Mucosa of descending colon (tissue), 3 donors: ENCODE data around the gene KRT17. TPM values are rescaled to one million over a fixed set of nuclear protein-coding genes. Genes with fewer than 3 reads are reported as not detected.
"Not testable (repeated sequence)": the region's sequence is repeated elsewhere in the genome, so short reads cannot be mapped to it uniquely, and the experiment has no call there.

Source experiments
- ATAC-seq: fragments of 200-7000 bp; cut with Tn5 transposase; one replicate; pipeline ENCODE4 v1.9.1; 2020; ENCODE audit warnings: mild to moderate bottlenecking, moderate library complexity
- DNase-seq, 3 donors: peaks; one replicate each; pipeline ENCODE4 v3.0.0-alpha.2; 2020
- H3K36me3 ChIP-seq: fragments of 200-600 bp; one replicate; pipeline ENCODE4 v1.8.0; 2021; ENCODE audit warnings: low read depth, mild to moderate bottlenecking
- H3K4me1 ChIP-seq: fragments of 200-600 bp; one replicate; pipeline ENCODE4 v1.8.0; 2021; ENCODE audit warnings: low read depth, mild to moderate bottlenecking
- H3K4me3 ChIP-seq: fragments of 200-600 bp; one replicate; pipeline ENCODE4 v1.8.0; 2021; ENCODE audit warnings: mild to moderate bottlenecking
- H3K9me3 ChIP-seq: fragments of 200-600 bp; one replicate; pipeline ENCODE4 v1.8.0; 2021; ENCODE audit warnings: mild to moderate bottlenecking
- intact Hi-C, 2 donors: fragments of 100-400 bp; cut with DNase I in 1 of 2; cut with micrococcal nuclease in 1 of 2; formaldehyde crosslinking; loops; one replicate each; pipeline versions ENCODE4 v1.11.0 to v1.11.1; 2022; cut with DNase I, micrococcal nuclease
- total RNA-seq, 3 donors: library from RNA; stranded (reverse); fragmentation: NEBNext Ultra II Directional in 2 of 3; extraction: Animal tissue kit (Norgen Biotek cat#: 25700) in 2 of 3; gene quantifications; one replicate each; pipeline versions ENCODE4 v1.2.1 to v1.2.4, GENCODE V29; 2021 to 2023
- TF ChIP-seq, protein P1 (sequence below): fragments of 200-600 bp; IDR thresholded peaks from one replicate; pipeline ENCODE4 v1.8.0; 2022; ENCODE audit warnings: antibody characterized with exemption, mild to moderate bottlenecking
- donor health status: DM: no; HTN: no; CAD: no; lungs with moderate emphysema.
- donor health status: DM: no; HTN: no; CAD: no.
- donor health status: DM: no; HTN: yes; CAD: no.

The KRT17 gene
- total RNA-seq, 3 donors from 2014 or later: 0.76 TPM; not detected in 2

DNA sequence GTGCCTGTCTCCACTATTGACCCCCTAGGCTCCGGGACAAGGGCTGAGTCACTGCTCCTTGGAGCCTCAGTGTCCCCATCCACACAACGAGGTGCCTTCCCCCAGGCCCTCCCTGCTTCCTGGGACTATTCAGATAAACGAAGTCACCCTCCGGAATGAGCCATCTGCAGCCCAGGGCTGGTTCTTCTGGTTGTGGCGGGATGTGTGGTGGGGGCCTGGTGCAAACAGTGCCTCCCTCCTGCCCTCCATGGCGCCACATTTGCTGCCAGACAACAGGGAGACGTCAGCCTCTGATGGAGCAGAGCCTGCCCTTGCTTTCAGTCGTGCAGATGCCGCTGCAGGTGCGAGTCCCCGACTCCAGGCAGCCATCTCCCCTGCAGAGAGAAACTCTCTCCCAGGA, 6.7 kb downstream of the KRT17 start:
- H3K36me3 ChIP-seq: no peaks in the 10 kb centered on the region
- H3K4me3 ChIP-seq: no peak overlapping the region
- H3K9me3 ChIP-seq: no peaks in the 10 kb centered on the region
- TF ChIP-seq, protein P1, sequence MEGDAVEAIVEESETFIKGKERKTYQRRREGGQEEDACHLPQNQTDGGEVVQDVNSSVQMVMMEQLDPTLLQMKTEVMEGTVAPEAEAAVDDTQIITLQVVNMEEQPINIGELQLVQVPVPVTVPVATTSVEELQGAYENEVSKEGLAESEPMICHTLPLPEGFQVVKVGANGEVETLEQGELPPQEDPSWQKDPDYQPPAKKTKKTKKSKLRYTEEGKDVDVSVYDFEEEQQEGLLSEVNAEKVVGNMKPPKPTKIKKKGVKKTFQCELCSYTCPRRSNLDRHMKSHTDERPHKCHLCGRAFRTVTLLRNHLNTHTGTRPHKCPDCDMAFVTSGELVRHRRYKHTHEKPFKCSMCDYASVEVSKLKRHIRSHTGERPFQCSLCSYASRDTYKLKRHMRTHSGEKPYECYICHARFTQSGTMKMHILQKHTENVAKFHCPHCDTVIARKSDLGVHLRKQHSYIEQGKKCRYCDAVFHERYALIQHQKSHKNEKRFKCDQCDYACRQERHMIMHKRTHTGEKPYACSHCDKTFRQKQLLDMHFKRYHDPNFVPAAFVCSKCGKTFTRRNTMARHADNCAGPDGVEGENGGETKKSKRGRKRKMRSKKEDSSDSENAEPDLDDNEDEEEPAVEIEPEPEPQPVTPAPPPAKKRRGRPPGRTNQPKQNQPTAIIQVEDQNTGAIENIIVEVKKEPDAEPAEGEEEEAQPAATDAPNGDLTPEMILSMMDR: no peak
- DNase-seq: no peak
- intact Hi-C loops: no loop called here
- no peaks in the 10 kb centered on the region for H3K4me1 ChIP-seq
- ATAC-seq: no peak

DNA sequence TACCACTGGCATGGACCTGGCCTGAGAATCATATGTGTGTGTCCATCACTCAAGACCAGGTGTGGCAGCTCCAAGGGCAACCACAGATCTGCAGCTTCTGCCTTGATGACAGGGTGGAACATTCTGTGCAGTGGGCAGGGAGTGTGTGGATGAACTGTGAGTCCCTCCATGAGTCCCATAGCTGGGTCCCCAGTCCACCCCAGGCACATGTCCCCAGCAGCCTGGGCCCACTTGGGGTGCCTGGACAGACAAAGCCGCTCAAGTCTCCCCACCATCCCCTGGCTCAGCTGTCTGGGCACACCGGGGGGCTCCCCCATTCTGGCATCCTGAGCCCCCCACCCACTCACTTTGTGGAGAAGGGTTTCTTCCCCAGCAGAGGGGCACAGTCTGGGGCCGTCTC, 7.2 kb downstream of the KRT17 start:
- ATAC-seq: no peak
- no peaks in the 10 kb centered on the region for H3K36me3 ChIP-seq
- no peak for DNase-seq
- TF ChIP-seq, protein P1: no peak
- no peaks in the 10 kb centered on the region for H3K4me1 ChIP-seq
- intact Hi-C loops: no loop called here
- H3K9me3 ChIP-seq: no peaks in the 10 kb centered on the region
- H3K4me3 ChIP-seq: no peak overlapping the region

DNA sequence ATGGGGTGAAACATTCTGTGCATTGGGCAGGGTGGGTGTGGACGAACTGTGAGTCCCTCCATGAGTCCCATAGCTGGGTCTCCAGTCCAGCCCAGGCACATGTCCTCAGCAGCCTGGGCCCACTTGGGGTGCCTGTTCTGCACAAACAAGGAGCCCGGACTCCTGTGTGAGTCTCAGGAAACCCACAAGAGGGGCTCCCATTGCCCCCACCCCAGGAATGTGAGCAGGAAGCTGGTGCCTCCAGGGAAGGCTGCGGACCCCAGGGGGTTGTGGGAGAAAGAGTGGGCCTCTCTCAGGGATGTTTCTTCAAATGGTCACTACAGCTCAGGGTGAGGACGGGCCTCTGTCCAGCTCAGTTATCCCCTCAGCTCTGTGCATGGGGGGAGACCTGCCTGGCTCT, 7.9 kb downstream of the KRT17 start:
- intact Hi-C loops, H3K36me3 ChIP-seq, H3K4me1 ChIP-seq, ATAC-seq, DNase-seq, H3K9me3 ChIP-seq, H3K4me3 ChIP-seq: not testable (repeated sequence)

DNA sequence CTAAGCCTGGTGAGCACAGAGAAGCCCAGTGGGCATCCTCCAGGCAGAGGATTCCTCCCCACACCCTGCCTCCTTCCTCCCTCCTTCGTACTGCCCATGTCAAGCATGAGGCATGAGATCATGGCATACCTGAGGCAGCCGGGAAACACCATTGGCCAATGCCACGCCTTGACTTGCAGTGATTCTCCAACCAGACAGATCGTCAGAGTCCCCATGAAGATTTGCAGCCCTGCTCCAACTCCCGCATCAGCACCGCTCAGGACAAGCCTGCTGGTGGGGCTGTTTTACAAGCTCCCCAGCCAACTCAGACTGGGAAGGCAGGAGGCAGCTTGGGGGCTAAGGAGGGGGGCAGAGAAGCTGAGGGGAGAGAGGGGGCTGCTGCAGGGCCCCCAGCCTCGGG, 8.9 kb downstream of the KRT17 start:
- intact Hi-C loops: no loop called here
- no peaks in the 10 kb centered on the region for H3K9me3 ChIP-seq
- no peaks in the 10 kb centered on the region for H3K4me1 ChIP-seq
- TF ChIP-seq, protein P1: no peak
- no peaks in the 10 kb centered on the region for H3K36me3 ChIP-seq
- H3K4me3 ChIP-seq: no peak overlapping the region
- DNase-seq (no peak), ATAC-seq (no peak)

DNA sequence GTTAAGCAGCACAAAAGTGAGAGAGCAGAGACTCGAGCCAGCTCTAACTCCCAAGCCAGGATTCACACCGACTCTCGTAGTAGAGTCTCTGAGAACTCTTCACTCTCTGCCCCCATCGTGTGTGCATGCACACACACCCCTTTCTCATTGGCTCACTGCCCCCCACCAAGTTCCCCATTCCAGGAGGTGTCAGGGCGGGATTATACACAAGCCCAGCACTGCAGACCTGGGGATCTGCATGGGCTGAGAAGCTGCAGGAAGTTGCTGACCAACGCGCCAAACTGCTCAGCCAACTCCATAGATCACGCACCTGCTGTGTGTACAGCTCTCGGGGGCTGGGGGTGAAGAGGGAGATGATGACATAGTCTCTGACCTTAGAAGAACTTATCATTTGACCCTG, 9.6 kb downstream of the KRT17 start:
- intact Hi-C loops, H3K9me3 ChIP-seq, H3K36me3 ChIP-seq, H3K4me1 ChIP-seq, ATAC-seq, H3K4me3 ChIP-seq, DNase-seq: not testable (repeated sequence)

DNA sequence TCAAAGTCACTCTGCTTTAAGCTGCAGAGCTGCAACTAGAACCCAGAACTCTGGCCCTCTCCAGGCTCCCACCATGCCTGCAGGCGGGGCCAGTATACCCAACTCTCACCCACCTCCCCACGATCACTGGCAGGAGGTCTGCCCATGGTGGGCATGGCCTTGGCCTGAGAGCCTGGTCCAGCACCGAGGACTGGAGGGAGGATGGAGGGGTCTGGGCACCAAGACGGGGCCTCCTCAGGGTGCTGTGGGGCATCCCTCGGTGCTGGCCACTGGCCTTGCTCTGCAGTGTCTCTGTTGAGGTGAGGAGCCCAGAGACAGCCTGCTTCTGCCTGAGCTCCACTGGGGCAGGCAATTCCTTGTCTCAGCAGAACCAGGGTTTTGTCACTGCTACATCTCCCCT, 10.3 kb downstream of the KRT17 start:
- ATAC-seq (no peak), DNase-seq (no peak)
- TF ChIP-seq, protein P1: no peak
- Histone ChIP-seq H3K4me1 (no peaks in the 10 kb centered on the region), H3K36me3 (no peaks in the 10 kb centered on the region), H3K9me3 (no peaks in the 10 kb centered on the region), H3K4me3 (no peak overlapping the region)
- intact Hi-C loops: no loop called here
